DMS 273 (cell line): Measurements from ENCODE around the gene STC2.

Source experiments
- DNase-seq: peaks from one replicate; lab custom pipeline; 2025; ENCODE audit not compliant: unreplicated experiment; lab: John Stamatoyannopoulos, UW

Gene STC2

DNA sequence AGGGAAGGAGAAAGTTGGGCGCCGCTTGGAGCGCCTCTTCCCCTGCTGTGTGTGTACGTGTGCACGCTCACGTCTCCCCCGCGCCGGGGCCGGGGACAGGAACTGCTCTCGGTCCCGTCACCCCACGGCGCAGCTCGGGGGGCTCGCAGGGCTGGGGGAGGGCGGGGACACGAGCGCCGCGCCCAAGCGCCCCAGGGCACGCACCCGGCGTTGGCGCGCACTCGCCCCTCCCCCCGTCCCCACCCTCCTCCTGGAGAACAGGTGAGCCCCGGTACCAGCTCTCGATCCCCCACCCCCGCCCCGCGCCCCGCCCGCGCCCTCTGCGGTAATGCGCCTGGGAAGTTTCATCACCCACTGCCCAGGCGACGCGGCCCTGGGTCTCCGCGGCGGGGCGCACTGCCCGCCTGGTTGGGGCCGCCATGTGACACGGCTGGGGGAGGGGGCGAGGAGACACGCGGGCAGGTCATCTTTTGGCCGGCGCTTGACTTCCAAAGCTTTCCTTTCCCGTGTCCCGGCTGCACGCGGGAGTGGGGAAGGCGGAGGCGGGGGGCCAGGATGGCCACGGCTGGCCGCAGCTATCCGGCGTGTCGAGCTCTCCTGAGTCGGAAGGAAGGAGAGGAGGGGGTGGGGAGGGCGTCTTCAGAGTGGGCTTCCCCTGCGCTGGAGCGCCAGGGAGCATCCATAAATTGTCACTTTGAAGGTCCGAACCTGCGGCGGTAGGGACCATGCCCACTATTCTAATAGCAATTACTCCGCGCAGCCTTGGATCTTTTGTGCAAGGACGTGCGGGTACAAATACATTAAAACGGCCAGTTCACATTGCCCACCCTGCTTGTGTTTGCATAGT lies 1.5 kb upstream of the STC2 start:
- peak; percentile 79 for DNase-seq

DNA sequence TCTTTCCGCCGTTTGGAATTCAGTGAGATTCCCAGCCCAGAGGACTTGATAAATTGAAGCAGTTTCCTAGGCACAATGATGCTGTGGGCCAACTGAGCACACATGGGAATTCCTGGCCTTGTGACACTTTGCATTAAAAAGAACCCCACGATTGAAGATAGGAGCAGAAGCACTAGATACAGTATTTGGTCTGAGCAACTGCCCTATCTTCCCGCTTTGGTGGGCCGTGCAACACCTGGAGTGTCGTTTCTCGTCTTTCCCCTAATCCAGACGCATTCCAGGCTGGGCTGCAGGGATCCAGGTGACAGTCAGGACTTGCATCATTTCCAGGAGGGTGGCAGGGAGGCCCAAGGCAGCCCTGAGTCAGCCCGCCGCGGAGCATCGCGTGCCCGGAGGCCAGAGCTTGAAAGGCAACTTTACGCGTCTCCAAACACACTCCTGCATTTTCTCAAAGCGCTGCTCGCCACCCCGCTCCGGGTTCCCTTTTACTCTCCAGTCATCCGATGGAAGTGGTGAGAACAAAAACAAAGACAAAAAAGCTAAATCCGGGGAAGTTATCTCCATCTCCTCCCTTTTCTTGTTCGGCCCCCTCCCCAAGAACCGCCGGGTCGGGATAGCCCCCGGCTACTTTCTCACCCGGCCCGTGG lies 753 bp upstream of the STC2 start:
- DNase-seq: peak; percentile 79

DNA sequence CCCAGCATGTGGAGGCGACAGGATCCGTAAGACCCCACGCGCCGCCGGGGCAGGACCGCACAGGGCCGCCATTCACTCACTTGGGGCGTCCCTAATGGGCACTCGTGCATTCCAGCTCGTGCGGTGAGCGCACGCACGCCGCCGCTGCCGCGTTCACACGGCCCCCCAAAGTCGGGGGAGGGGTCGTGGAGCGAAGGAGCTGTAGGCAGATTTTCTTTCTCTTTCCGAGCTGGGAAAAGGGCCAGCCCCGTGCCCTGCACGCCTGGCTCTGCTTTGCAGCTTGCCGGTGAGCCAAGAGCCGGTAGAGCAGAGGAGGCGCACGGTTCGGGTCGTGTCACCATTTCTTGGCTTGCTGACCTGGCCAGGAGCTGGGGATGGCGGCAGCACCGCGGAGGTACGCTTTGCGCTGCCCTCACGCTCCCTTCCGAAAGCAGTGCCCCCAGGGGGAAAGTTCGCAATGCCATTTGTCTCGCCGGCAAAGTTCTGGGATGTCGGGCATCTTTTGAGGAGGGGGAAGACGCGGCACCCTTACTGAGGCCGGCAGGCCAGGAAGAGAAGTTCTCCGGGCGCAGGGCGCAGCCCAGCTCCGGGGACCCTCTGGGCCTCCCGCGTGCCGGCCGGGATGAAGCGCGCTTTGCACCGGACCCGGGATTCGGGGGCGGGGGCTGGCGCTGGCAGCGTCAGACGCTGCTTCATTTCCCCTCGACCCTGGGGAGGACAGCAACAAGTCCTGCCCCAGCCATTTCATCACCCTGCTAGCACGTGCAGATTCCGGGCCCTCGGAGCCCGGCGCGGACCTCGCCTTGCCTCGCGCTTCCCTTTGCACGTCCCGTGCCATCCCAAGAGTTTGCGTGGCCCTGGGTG lies 898 bp downstream of the STC2 start:
- peak; percentile 63 for DNase-seq

DNA sequence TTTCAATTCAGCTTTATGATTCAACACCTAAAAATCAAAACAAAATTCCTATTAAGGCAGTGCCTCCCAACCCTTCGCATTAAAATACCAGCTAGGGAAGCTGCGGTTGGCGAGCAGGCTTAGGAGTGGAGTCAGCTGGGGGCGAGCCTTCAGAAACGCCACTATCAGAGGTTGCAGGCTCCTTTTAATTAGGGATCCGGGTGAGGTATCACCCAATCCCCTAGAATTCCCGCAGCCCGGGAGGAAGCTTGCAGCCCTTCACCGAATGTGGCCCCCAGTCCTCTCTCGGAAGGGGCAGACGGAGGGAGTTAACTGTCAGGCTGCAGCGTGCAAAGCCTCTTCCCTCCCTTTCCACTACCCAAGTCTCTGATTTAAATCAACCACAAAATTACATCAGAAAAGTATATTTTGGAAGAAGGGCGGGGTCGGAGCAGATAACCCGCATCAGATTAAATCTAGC lies 1.7 kb downstream of the STC2 start:
- peak; percentile 65 for DNase-seq

DNA sequence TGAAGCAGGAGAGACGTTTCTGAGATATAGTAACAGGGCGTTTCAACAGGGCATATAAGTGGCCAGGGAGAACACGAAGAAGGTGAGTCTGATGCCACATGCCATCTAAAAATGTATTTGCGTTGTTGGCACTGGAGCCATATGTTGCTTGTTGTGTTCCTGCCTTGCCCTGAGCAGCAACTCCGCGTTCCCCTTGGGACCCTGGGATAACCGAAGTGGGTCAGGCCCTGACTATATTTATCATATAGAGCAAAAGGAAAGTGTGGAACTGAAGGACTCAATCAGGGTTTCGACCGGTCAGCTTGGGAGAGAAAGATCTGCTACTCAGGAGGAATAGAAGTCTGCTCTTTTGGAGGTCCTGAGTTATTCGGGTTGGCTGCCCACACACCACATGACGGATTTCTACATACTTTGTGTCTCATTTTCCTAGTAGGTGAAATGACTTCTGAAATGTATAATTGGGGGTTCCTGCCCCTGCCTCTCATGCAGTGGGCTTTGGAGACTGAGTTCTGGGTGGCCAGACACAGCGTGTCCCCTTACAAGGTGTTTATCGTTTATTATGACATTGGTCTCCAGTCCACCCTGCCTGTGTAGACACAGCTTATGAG lies 3.0 kb downstream of the STC2 start:
- DNase-seq: peak; percentile 58

DNA sequence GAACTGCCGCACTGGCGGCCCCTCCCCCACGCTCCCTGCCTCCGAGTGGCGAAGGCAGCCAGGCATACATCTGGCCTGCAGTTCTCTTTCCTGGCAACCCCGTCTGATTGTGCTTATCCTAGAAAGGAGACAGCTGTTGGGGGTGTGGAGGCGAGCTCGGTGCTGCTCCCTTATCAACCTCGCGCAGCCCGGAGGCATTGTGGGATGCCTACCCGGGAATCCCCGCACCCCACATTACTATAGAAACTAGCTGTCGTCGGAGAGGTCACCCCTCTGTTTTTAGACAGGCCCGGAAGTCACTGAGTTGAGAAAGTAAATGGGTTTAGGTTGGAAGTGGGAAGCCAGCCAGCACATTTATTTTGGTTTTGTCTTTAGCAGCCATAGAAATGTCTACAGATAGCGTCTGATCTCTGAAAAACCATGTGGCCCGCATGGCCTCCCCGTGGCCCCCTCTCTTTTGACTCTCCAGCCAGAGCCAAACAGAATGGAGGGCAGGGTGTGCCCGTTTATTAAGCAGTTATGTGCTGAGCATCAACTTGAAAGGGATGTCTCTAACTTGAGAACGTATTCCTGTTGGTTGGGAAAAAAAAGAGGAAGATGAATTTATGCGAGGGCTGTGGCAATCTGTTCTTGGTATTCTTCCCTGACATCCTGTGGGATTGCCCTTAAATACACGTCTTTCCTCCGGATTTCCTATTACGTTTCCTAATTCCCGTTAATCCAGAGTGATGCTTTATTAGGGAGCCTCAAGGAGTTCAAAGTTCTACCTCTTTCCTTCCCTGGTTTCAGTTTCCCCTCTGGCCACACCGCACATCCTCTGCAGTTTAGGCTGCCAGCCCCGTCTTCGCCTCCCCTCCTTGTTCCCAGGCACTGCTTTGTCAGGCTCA lies 3.9 kb downstream of the STC2 start:
- peak; percentile 99 for DNase-seq

DNA sequence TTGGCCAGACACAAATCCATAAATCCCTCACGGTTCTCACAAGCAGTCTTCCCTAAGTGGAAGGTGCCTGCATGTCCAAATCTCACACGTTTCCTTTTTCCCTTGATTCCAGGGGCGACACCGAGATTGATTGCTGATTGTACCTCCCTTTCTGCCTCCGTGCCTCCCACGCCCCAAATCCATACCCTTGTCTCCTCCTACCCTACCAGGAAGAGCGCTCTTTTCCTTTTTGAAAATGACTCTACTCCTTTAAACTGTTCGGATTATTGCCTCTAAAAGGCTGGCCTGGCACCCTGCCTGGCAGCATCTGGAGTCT lies 4.5 kb downstream of the STC2 start:
- no peak for DNase-seq

DNA sequence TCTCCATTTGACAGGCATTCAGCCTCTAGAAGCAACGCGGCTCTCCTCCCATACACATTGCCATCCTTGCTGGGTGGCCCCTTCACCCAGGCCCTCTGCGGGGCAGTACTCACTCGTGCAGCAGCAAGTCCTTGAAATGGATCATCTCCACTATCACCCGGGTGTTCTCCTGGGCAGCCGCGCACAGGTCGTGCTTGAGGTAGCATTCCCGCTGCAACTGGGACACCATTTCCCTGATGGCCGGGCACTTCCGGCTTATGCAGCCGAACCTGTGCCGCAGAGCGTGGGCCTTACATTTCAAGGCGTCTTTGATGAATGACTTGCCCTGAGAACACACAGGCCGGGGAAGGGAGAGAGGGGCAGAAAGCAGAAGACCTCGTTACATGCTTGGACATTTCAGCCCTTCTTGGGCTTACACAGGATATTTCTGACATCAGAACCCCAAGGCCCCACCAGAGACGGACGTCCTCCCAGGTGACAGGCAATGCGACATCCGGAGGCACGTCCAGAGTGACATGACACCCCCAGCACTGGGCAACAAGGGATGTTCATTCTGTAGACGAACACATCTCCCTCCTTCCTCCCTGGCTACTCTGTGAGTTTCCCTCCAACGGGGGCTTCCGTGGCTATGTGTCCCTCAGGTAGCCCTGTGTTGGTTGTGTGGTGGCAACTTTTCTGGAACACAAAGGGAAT lies 5.0 kb downstream of the STC2 start:
- no peak for DNase-seq

DNA sequence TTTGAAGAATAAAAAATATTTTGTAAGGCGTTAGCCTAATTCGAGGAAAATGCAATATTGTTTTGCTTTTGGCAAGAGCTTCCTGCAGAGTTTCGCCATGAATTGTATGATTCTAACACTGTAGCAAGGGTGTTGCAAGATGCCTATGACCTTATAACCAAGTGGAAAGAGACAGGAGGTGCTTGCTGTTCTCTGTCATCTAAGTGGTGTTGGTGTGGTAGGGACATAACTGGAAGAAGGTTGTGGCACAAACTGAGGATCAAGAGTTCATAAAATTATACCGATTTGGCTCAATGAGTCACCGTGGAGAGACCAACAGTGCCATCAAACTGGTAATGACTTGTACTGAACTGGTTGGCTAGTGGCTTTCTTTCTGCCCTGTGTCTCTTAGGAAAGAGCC lies 6.3 kb downstream of the STC2 start:
- no peak for DNase-seq

DNA sequence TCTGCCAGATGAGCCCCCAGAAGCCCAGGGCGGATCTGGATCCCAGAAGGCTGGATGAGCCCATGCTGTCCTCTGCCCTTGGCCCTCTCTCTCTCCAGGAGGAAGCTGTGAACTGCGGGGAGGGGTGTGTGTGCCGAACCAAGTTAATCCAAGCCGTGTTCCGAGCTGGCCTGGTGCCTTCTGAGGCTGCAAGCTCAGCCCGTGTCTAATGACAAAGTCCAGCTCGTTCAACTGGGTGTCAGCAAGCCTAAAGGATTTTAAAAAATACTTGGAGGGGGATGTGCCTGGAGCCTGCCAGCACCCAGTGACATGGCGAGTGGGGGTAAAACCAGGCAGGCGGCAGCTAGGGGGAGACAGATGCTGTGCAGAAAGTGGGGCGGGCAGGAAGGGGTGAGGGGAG lies 8.0 kb downstream of the STC2 start:
- DNase-seq: no peak

DNA sequence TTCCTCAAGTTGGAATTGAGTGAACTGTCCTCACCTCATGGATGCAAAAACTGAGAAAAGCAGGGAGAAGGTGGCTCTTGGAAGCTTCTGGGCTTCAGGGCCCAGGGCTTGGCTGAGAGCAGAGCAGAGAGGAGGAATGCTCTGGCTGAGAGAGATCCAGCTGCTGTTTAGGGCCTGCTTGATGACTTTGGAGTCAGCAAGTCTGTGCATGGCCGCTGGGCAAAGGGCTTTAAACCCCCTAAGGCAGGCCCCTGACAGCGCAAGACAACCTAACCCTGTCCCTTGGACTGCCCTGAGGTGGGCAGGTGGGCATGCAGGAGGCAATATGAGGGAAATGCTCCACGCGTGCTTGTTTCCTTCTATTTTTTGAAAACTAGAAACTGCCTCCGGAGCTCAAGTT lies 8.6 kb downstream of the STC2 start:
- no peak for DNase-seq

DNA sequence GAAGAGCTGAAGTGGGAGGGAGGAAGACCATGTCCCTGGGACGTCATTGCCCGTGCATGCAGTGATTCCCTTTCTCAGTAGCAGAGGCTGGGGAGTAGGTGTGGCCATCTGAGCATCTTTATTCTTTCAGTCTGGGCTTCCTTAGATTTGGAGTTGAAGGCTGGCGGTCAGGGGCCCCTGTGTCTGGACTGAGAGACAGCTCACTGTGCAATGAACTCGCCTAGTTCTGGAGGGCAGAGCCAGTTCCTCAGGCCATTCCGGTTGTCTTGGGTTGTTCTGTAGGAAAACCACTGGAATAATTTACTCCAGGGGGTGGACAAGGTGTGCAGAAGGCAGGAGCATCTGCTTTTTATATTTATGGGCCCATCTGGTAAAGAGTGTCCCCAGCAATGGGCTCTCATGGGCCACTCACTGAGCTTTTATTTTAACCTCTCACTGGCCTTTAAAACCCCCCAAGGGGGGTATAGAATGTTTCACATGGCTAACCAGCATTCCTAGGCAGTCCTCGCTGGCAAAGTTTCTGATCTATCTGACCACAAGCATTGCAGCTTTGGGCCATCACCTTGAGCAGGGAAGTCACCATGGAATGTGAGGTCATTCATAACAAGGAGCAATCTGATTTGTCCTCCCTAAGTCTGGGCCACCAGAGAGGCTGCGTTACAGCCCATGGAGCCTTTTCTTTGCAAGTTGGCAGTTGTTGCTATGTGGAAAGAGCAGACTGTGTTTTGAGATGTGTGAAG lies 9.2 kb downstream of the STC2 start:
- DNase-seq: no peak

DNA sequence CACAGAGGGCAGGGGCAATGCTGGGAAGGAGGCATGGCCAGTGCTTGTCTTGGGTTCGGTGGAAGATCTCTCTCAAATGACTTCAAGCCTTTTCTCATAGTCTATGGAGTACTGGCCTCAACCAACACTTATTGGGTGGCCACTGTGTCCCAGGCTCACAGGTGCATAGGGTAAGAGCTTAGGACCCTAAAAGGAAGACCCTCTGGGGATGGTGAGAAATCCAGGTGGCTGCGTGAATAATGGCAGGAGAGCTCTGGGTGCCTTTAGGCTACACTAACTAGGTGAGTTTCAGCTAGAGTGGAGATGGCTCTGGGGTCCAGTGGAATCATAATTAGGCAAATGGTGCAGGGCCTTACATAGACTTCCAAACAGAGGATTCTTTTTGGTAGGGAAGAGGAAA lies 9.9 kb downstream of the STC2 start:
- DNase-seq: no peak

DNA sequence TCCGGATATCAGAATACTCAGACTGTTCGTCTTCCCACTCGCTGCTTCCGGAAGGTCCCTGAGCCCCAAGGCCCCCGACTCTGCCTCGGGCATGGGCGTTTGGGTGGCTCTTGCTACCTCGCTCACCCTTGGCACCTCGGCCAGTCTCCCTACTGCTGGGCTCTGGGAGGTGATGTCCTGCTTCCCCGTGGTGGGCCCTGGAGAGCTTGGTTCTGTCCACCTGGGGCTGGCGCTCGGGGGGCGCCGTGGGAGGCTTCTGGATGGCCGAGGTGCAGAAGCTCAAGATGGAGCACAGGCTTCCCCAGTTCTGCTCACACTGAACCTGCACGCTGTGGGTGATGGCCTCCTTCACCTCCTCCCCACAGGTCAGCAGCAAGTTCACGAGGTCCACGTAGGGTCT lies 10.4 kb downstream of the STC2 start:
- no peak for DNase-seq

DNA sequence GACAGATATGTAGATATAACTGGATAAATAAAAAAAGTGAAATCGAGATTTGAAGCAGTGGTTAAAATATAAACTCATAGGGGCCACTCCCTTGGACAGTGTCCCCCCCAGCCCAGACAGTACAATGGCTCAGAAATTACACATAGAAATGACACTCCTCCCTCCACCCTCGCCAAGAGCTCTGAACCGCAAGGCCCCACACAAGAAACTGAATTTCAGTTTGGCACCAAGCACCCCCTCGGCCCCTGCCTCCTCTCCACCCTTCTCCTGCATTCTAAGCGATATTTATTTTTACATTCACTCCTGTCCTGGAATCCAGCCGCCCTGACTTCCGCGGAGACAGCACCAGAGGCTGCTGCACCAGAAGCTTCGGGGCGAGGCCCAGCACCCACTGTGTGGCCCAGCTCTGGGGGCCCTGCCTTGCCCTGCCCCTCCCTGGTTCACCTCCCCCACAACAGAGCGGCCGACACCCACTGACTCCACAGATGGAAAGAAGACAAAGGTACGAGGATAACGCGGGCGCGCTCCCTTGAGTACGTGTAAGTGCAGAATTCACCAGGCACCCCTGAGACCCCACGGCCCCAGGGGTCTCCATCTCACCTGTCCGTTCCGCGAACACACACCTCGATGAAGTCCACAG lies 11.0 kb downstream of the STC2 start:
- DNase-seq: no peak

DNA sequence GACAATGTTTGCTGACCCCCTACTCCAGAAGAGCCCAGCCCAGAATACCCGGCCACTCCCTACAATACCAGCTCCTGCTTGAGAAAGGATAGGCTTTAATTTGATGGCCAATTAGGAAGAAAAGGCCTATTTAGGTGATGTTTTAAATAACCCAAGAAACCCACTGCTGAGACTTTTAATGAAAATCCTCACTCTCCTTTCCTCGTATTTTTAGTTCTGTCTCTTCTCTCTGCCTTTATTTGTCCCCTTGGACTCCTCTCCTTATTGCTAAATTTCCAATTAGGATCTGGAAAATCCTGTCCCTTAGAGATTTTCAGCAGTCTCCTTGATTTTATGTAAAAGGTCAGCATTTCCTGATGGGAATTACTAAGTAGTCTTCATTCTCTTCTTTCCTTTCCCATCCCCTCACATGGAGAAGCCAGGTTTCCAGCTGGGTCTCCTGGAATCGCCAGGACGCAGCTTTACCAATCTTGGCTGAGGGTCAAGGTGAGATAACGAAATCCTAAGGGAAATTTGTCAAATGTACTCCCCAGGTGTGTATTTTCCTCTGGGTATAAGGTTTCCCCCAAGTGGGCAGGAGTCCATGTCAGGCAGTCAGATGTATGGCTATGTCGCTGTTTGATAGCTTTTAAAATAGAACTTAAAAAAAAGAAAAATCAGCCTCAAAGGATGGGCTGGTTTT lies 11.7 kb downstream of the STC2 start:
- no peak for DNase-seq

DNA sequence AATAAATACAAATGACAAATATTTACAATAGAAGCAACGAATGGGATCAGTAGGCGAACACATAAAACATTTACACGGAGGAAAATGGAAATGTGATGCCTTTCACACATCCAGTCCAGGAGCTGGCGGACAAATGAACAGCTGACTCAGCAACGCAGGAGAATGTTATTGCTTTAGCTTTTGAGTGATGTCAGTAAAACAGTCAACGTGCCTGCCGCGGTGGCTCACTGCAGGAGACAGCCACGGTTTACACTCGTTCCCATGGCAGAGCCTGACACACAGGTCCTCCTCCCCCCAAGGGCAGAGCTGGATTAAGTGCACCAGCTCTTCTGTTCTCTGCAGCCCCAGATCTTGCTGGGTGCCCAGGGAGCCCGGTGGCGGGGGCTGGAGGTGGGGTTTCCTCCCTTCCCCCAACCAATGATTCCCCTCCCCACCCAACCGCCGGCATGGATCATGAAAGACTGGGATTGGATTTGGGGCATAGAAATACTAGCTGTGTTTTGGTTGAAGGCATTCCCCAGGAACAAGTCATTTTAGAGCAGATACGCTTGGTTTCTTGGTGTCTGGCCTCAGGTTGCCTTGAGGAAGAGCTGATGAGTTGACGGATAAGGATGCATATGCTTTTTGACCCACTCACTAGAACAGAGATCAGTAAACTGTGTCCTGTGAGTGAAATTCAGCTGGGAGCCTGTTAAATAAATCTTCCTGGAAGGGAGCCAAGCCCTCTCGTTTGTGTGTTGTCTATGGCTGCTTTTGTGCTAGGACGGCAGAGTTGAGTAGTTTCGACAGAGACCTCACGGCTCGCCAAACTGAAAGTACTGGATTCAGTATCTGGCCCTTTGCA lies 12.5 kb downstream of the STC2 start:
- peak; percentile 62 for DNase-seq
